ENCODE results near the gene SLC39A13.

GRCh38 chr11:47392546-47393162 is 15.7 kb upstream of the SLC39A13 start:
- TF ChIP-seq CTCF (IDR thresholded peaks at IDR 0.05) = no peak
- TF ChIP-seq POLR2AphosphoS5 (IDR thresholded peaks at IDR 0.05; ENCODE audit: low read depth, low read length) = no peak
